Hematopoietic multipotent progenitor cell treated with erythropoietin and hydrocortisone succinate and interleukin-3 and kit ligand, for 15 days (in vitro differentiated cells): ENCODE results near the gene CASQ1.

Source experiments
- DNase-seq: peaks from one replicate; pipeline ENCODE4 v3.0.0-alpha.2; 2015; ENCODE audit warnings: low spot score

CASQ1 gene

DNA sequence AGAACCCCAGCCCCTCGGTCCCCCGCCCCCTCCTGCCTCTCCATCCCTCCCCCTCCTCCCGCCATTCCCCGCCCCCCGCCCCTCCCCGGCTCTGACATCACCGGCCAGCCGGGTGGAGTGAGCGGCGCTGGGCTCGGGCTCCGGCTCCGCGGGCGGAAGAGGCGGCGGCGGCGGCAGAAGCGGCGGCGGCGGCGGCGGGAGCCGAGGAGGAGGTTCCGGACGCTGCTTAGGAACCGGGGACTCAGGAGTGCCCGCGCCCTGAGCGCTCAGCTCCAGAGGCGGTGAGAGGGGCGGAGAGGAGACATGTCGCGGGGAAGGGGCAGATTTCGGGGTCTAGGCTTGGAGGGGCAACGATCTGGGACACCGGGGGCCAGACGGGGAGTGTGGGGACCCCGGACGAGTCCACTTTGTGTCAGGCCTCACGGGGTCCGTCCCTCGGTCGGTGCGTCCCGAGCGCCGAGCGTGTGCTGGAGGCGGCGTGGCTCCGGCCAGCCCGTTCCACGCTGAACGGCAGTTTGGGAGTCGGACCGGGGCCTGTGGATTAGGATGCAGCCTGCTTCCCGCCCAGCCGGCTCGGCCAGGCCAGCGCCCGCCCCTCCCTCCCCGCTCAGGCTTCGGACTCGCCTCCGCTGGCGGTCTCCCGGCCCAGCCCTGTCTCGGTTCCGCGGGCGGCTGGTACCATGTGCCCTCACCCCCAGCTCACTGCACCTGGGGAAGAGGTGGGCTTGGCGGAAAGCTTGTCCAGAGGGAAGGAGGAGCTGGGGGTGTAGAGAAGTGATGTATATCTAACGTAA is 15.1 kb downstream of the CASQ1 start, which contains the start of gene PEA15:
TSS of gene PEA15 (plus strand) at position 143 of the 794 bp plus-strand sequence. CDS start 6,161 bp downstream, outside the sequence.
- no peak for DNase-seq

DNA sequence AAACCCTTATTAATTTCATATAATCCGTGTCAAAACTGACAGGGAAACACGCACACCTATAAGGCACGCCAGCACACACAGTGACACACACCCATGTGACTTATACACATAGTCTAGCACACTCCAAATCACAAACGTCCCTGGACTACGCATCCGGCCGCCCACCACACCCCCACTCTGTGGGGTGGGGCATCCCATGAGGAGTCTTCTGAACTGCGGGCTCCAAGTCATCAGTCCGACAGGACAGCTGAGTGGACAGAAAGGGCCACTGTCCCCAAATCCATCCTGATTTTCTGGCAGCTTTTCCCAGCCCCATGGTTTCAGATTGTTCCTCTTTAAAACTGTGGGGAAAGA is 15.6 kb downstream of the CASQ1 start:
- no peak for DNase-seq

DNA sequence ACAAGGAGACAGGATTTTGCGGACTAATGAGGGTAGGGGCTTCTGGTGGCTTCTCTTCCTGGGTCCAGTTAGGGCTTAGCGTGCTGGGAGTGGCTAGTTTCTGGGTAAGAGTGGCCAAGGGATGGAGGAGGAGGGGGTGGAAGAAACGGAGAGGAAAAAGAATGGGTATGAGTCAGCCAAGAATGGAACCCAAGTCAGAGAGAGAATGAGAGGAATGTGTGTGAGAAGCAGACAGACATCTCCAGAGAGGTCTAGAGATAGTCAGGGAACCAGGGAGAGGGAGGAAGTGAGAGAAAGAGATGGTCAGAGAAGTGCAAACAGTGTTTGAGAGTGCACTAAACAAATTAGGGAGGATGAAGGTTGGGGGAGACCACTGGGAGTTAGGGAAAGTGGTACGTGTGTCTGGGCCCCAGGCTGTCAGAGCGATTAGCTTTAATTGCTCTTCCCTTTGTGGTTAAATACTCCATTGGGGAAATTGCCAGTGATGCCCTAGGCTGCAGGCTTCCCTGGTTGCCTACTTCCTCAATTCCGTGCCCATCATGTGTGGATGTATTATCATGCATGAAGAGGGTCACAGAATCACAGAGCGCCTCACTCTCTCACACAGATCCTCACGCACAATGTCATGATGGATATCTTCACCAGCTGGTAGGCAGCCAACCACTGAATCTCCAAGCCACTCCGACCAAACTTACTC is 16.2 kb downstream of the CASQ1 start:
- DNase-seq = no peak

DNA sequence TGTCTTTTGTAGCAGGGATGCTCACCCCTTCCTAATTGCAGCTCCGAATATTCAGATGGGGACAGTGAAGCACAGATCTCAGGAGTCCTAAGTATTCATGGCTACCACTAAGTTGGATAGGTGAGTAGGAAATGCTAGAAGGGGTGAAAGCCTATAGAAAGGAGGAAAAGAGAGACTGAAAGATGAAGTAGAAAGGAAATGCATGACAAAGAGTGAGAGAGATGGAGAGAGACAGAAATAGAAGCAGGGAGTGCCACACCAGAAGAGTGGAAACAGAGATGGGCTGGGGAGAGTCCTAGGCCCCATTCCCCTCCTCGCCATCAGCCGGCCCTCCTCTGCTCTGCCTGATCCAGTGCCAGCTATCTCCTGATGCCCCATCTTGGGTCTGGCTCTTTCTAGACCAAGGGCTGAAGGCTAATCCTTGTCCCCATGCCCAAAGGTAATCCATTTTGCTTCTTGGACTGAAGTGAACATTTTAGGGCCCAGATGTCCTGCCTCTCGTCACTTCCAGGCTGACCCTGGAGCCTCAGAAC is 16.8 kb downstream of the CASQ1 start:
- no peak for DNase-seq

DNA sequence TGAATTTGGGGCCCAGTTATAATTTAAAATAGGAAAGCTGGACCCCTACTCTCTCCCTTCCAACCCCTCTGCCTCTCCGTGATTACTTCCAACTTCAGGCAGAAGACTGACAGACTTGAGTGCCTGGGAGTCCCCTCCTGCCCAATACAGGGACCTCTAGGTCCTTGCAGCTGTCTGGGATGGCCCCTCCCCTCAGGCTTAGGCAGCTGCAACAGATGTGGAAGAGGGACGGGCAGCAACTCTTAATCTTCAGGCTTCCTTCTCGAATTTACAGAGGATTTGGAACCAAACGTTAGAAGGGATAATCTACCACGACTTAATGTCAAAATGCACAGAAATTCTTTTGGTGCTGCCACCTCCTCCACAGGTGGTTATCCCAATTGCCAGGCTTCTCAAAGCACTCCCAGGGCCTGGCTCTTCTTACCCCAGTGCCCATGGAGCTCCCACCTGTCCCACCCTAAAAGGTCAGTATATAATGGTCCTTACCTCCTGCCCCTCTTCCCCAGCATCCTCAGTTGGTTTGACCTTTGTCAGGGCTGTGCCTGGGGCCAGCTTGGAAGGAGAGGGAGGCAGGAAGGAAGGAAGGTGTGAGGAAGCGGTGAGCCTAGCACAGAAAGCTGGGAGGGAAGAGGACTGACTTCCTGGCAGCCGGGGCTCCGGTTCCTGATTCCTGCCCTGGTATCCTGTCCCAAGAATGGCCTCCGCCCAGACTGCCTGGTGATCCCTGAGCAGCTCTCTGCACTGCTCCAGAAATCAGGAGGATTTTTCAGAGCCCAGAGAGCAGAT is 17.6 kb downstream of the CASQ1 start:
- no peak for DNase-seq

DNA sequence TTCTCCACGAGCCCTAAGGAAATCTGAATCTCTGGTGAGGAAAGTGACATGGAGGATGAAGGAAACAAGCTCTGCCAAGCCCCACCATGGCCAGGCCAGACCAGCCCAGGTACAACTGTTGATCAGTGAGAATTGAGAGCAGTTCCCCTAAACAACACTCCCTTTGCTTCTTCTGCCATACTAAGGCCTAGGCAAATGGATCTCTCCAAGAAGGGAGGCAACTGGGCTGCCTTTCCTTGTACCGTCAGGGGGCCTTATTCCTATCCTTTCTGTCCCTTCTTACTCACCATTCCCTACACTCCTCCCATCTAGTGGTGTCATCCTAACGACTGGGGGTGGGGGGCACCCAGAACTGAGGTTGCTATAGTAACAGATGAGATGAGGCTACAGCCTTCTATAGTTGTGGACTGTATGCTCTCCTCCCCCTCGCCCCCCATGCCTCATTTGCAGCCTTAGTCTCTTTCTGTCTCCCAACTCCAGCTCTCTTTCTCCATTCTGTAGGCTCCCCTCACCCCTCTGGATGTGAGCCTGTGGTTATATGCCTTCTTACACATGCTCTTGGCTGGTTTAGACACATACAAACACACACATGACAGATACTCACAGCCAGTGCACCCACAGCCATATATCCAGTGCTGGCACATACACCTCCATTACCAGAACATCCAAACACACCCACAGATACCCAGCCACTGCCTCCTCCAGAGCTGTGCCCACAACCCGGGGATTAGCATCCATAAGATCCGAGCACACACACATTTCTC is 18.4 kb downstream of the CASQ1 start:
- no peak for DNase-seq

DNA sequence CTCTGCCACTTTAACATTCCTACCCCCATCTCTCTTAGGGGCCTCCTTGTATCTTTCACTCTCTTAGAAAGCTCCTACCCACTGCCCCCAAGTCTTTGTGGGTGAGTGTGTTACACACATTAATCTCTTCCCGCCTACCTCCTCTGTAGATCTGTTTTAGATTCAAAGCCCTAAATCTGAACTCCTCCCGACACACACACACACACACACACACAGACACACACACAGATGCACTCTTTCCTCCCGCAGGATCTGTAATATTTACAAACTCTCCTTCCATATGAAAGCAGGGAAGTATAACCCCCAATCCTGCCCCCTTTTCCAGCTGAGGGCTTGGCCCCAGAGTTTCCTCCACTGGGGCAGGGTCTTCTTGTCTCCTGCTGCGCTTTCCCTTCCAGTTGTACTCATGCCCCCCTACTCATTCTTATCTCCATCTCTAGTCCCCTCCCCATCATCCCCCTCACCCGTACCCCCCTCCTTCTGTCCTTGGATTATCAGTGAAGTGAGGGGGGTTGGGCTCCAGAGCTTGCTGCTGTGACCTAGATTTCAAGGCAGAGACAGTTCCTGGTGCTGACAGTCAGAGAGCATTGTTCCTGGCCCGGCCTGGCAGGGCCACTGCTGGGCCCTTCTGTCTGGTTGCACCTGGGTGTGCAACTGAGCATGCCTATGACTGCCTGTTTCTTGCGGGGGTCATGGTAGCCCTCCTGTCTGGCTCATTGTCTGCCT is 19.1 kb downstream of the CASQ1 start:
- DNase-seq = no peak

DNA sequence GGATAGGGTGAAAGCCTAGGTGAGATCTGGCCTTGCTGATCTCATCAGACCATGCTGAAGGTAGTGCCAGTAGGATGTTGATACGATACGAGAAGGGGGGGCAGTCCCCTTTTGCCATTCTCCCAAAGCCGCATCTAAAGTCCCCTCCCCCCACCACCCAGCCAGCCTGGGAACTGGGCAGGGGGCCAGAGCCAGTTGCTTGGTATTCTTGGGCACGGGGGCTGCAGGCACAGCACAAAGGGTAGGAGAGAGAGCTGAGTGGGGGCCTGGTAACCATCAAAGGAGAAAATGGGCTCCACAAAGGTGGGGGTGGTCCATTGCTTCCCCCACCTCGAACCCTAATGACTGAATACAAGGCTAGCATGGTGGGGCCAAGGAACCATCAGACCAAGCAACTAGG is 20.2 kb downstream of the CASQ1 start:
- DNase-seq = no peak

DNA sequence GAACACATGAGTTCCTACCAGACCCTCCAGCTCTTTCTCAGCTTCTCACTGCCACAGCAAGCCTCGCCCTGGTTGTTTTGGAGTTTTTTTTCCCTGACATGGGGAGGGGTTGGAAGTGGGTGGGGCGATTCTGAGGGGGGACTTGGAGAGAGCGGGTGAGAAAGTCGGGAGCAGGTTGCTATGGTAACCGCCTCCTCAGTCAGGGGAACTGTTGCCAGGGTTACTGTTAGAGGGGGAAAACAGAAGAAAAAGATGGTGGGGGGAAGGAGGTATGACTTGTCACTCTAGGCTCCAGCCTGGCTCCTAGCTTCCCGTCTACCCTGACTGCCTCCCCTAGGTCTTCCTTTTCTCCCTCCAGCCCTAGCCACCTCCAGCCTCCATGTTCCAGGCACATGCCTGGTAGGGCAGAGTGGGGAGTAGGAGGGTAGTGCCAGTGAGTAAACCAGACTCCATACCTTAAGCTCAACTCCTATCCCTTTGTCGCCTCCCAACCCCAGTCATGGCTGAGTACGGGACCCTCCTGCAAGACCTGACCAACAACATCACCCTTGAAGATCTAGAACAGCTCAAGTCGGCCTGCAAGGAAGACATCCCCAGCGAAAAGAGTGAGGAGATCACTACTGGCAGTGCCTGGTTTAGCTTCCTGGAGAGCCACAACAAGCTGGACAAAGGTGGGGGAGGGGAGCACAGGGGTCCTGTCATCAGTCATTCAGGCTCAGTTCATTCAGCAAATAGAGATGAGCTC is 20.8 kb downstream of the CASQ1 start:
- no peak for DNase-seq

DNA sequence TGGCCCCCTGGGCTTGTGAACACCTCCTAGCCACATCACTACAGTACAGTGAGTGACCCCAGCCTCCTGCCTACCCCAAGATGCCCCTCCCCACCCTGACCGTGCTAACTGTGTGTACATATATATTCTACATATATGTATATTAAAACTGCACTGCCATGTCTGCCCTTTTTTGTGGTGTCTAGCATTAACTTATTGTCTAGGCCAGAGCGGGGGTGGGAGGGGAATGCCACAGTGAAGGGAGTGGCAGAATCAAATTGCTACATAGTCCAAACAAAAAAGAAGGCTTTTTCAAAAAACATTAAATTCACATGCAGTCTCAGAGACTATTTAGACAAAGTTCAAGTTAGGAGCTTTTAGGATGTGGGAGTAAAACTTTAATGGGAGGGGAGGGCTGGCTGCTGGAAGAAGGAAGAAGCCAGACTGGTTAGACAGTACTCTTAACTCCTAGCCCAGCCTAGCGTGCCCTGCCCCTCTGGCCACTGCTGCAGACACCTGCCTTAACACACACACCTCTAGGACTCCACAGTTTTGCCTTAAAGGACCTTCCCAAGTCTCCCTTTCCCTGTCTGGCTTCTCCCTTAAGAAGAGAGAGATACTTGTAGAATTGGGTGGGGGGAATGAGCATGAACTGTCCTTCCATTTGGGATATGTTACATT is 24.2 kb downstream of the CASQ1 start:
- no peak for DNase-seq

DNA sequence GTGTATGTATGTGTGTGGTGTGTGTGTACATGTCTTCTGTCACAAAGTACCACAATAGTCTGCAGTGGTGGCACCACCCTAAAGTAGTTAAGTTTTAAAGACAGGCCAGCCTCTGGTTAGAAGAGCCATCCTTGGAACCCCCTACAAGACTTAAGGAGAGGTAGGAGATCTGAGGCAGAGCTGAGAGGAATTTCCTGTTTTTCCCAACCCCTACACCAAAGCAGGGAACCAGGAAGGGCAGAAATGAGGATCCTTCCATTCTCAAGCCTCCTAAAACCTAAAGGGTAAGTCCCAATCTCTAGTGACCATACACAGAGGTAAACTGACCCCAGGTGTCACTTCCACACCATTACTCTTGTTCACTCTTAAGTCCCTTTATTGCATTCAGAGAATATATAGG is 25.9 kb downstream of the CASQ1 start:
- no peak for DNase-seq

DNA sequence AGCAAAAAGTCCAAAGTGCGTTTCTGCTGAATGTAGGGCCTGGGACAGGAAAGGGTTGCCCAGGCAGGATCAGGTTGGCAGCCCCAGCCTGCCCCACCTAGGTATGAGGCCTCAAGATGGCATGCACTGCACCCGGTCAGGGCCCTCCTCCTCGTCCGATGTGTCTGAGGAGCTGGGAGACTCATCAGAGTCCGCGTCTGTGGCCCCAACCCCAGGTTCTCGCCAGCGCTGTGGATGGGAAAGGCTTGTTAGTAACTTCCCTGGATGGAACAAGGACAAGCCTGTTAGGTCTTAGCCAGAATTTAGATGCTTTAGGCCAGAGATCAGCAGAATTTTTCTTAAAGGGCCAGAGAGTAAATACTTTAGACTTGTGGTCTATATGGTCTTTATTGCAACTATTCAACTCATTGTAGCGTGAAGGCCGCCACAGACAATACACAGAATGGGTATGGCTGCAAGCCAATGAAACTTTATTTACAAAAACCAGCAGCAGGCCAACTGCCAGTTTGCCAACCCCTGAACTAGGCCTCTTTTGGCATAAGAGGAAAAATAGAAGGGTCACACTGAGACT is 27.2 kb downstream of the CASQ1 start:
- no peak for DNase-seq

DNA sequence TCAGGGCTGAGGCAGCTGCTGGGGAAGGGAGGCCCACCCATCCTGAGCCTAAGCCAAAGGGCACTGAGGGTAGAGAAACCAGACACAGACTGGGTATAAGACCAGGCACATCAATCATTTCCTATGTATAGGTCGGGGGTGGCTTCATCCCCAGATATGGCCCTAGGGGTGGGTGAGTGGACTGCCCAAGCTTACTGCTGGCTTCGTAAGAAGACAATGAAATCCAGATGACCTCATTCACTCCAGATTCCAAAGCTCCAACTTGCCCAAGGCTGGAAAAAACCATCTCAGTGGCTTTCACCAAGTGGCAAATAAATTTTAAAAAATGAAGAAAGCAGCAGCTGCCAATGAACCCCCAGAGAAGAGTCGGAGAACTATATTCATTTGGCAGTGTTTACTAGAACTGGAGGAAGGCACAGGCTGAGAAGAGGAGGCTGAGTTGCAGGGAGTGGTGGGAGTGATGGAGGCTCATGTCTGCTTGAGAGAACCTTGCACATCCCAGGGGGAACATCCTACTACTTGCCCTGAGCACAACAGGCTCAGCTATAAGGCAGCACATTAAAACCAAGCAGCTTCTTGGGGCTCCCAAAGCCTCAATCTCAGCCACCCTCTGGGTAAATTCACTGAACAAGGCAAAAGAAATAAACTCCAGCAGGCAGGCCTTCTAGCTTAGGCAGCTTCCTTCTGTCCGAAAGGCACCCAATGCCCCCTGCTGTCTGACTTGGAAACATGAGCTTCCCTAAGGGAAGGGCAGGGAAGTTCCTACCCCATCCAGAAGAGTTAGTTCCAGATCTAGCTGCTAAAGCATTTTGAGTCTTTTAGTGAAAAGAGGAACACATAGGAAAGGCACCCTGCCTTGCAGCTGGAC is 28.9 kb downstream of the CASQ1 start:
- DNase-seq = no peak

DNA sequence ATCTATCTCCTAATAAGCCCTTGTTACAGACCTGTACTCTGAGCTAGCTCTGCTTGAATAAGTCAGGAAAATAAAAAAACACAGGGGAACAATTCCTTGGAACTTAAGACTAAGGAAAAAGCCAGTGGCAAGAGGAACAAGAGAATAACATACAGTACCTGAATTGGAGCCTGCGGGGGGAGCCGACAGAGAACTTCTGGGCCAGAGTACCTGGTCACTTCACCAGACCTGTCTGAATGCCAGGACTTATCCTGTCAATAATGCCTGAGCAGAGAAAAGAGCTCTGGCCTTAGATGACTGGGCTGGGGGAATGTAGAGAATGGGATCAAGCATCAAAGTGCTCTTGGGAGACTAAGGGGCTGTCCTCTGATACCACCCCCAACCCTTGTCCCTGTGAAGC is 29.9 kb downstream of the CASQ1 start:
- DNase-seq = no peak

DNA sequence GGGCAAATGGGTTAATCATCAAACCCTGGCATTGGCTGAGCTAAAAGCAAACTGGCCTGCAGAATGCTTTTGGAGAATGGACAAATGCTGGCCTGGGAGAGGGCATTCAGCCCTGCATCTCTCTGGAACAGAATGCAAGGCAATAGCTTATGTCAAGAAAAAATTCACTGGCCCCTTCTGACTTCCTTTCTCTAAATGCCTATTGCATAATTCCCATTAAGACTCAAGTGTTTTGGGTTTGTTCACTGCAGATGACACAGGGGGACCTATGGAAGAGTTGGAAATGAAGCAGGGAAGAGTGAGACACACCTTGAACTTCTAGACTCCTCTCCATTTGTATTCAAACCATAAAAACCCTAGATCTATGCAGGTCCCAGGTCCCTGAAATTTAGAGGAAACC is 30.7 kb downstream of the CASQ1 start:
- no peak for DNase-seq

DNA sequence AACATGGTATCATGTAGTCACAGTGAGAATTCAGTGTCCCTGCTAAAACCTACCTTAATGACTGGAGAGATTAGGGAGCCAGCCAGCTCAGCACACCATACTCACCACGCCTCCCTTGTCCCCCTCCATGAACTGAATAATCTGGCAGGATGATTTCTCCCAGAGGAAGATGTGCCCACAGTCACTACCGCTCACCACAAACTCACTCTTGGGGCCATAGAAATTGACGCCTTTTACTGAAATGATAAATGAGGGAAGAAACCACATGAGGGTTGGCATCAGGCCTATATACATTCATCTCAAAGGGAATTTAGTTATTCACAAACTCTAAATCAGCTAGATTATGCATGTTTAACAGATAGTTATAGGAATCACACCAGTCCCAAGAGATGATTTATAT is 32.2 kb downstream of the CASQ1 start:
- DNase-seq = no peak

DNA sequence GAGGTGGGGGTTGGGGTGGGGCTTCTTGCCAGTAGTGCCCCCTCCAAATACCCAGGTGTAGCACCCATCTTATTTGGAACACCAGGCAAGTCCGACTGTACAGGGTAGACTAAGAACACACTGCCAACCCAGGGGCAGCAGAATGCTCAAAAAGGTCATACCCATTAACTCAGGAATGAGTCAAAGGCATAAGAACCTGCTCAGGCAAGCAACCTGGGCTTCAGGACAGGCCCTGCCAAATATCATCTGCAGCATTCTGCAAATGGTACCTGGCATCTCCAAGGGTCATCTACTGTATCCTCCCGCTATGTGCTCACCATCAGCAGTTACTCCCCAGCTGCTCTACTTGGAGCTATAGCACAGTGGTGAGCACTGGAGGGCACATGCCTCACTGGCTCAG is 34.2 kb downstream of the CASQ1 start:
- no peak for DNase-seq

DNA sequence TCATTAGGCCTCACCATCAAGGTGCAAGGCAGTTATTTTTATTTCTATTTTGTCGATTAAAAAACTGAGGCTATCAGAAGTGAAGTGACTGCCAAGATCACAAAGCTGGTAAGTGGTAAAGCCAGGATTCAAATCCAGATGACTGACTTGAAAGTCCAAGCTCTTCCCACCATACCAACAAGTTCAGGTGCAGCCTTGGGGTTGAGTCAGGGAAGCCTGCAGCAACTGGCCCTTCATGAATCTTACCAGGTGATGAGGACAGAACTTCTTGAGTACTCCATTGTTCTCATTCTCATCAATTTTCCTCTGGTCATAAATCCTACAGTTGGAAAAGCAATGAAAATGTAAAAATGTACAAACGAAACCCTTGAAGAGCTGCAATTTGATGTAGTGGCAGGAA is 35.0 kb downstream of the CASQ1 start:
- no peak for DNase-seq

DNA sequence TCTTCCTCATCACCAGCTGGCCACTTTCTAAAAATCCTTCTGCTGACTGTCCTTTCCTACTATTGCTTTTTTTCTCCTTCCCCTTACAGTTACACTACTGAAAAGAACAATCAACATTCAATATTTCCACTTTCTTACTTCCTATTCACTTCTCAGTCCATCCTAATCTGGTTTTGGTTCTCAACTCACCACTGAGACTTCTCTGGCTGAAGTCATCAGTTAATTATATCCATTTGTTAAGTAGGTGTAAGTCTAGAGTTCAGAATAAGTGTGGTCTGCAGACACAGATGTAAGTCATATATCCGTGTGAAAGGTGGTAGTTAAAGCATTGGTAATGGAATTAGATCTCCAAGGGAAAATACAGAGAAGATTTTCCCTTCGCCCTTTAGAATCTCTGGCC is 36.2 kb downstream of the CASQ1 start:
- no peak for DNase-seq
